Measurements from ENCODE around the gene NARF. TPM values are rescaled to one million over a fixed set of nuclear protein-coding genes. Genes with fewer than 3 reads are reported as not detected.
"Not testable (repeated sequence)": the region's sequence is repeated elsewhere in the genome, so short reads cannot be mapped to it uniquely, and the experiment has no call there.

NARF gene
- total RNA-seq, 1 donor from 2014 or later, result 65.7 TPM

DNA sequence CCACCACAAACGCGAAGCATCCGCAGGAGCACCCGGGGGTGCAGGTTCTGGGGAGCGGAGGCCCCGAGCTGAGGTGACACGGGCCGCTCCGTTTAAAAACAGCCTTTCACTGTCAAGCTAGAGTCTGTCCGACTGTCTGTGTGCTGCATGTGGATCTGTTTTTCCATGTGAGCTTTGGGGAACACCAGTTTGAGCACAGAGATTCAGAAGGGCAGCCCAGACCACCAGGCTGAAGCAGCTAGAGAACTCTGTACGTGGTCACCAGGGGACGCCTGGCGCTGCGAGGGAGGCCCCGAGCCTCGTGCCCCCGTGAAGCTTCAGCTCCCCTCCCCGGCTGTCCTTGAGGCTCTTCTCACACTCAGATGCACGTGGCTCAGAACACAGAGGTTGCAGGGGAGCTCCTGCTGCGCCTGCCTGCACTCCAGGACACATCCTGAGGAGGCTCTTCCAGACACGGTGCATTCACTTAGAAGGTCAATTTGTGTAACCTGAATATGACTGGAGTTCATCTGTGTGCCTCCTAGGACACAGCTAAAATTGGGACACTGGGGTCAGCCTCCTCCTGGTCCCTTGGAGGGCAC, 45.3 kb downstream of the NARF start:
- H3K27me3 Mint-ChIP-seq (ENCODE audit: unreplicated experiment), result no peaks in the 10 kb centered on the region
- DNase-seq (ENCODE audit: extremely low spot score, unreplicated experiment), result no peak
- no peaks in the 10 kb centered on the region for H3K36me3 Mint-ChIP-seq (ENCODE audit: unreplicated experiment)
- no peak overlapping the region for H3K4me3 Mint-ChIP-seq (ENCODE audit: unreplicated experiment)
- peaks cover 7% of the 10 kb centered on the region for H3K4me1 Mint-ChIP-seq (ENCODE audit: unreplicated experiment)
- TF ChIP-seq CTCF (IDR thresholded peaks at IDR 0.05), result no peak
- no peak overlapping the region for H3K27ac Mint-ChIP-seq (ENCODE audit: unreplicated experiment)
- H3K9me3 Mint-ChIP-seq (ENCODE audit: unreplicated experiment), result no peaks in the 10 kb centered on the region

DNA sequence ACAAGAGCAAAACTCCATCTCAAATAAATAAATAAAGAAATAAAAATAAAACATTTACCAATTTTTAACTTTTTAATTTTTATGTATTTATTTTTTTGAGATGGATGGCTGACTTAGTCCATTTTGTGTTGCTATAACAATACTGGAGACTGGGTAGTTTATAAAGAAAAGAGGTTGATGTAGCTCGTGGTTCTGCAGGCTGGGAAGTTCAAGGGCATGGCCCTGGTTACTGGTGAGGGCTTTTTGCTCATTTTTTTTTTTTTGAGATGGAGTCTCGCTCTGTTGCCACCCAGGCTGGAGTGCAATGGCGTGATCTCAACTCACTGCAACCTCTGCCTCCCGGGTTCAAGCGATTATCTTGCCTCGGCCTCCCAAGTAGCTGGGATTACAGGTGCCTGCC, 46.8 kb downstream of the NARF start:
- no peak overlapping the region for H3K4me3 Mint-ChIP-seq (ENCODE audit: unreplicated experiment)
- no peaks in the 10 kb centered on the region for H3K9me3 Mint-ChIP-seq (ENCODE audit: unreplicated experiment)
- no peak overlapping the region for H3K27ac Mint-ChIP-seq (ENCODE audit: unreplicated experiment)
- H3K36me3 Mint-ChIP-seq (ENCODE audit: unreplicated experiment), result no peaks in the 10 kb centered on the region
- DNase-seq (ENCODE audit: extremely low spot score, unreplicated experiment), result no peak
- no peaks in the 10 kb centered on the region for H3K4me1 Mint-ChIP-seq (ENCODE audit: unreplicated experiment)
- TF ChIP-seq CTCF (IDR thresholded peaks at IDR 0.05), result no peak
- no peaks in the 10 kb centered on the region for H3K27me3 Mint-ChIP-seq (ENCODE audit: unreplicated experiment)

- not testable (repeated sequence) for H3K36me3 Mint-ChIP-seq (ENCODE audit: unreplicated experiment); H3K27ac Mint-ChIP-seq (ENCODE audit: unreplicated experiment); DNase-seq (ENCODE audit: extremely low spot score, unreplicated experiment); H3K4me1 Mint-ChIP-seq (ENCODE audit: unreplicated experiment); H3K9me3 Mint-ChIP-seq (ENCODE audit: unreplicated experiment); H3K27me3 Mint-ChIP-seq (ENCODE audit: unreplicated experiment); H3K4me3 Mint-ChIP-seq (ENCODE audit: unreplicated experiment)
Observed at GRCh38 chr17:82506402-82506801, 47.9 kb downstream of the NARF start.

GRCh38 chr17:82507631-82508175, 49.2 kb downstream of the NARF start:
- no peak for DNase-seq (ENCODE audit: extremely low spot score, unreplicated experiment)
- H3K4me1 Mint-ChIP-seq (ENCODE audit: unreplicated experiment), result no peaks in the 10 kb centered on the region
- H3K36me3 Mint-ChIP-seq (ENCODE audit: unreplicated experiment), result no peaks in the 10 kb centered on the region
- TF ChIP-seq CTCF (IDR thresholded peaks at IDR 0.05), result no peak
- H3K27me3 Mint-ChIP-seq (ENCODE audit: unreplicated experiment), result no peaks in the 10 kb centered on the region
- H3K9me3 Mint-ChIP-seq (ENCODE audit: unreplicated experiment), result no peaks in the 10 kb centered on the region
- no peak overlapping the region for H3K4me3 Mint-ChIP-seq (ENCODE audit: unreplicated experiment)
- H3K27ac Mint-ChIP-seq (ENCODE audit: unreplicated experiment), result no peak overlapping the region

- not testable (repeated sequence) for H3K4me3 Mint-ChIP-seq (ENCODE audit: unreplicated experiment); DNase-seq (ENCODE audit: extremely low spot score, unreplicated experiment); H3K27ac Mint-ChIP-seq (ENCODE audit: unreplicated experiment); H3K27me3 Mint-ChIP-seq (ENCODE audit: unreplicated experiment); H3K36me3 Mint-ChIP-seq (ENCODE audit: unreplicated experiment); H3K9me3 Mint-ChIP-seq (ENCODE audit: unreplicated experiment); H3K4me1 Mint-ChIP-seq (ENCODE audit: unreplicated experiment)
Observed at GRCh38 chr17:82511642-82512041, 53.1 kb downstream of the NARF start.

- H3K4me1 Mint-ChIP-seq (ENCODE audit: unreplicated experiment), result not testable (repeated sequence)
Observed at GRCh38 chr17:82513864-82514263, 55.3 kb downstream of the NARF start.

More at GRCh38 chr17:82513864-82514263, 55.3 kb downstream of the NARF start:
- H3K9me3 Mint-ChIP-seq (ENCODE audit: unreplicated experiment); DNase-seq (ENCODE audit: extremely low spot score, unreplicated experiment); H3K27me3 Mint-ChIP-seq (ENCODE audit: unreplicated experiment); H3K4me3 Mint-ChIP-seq (ENCODE audit: unreplicated experiment); H3K27ac Mint-ChIP-seq (ENCODE audit: unreplicated experiment); H3K36me3 Mint-ChIP-seq (ENCODE audit: unreplicated experiment): not testable (repeated sequence)

All from osteocyte (in vitro differentiated cells).